Measurements from ENCODE around the gene ESR2. TPM values are rescaled to one million over a fixed set of nuclear protein-coding genes. Genes with fewer than 3 reads are reported as not detected.

ESR2 gene
- total RNA-seq, 4 donors from 2014 or later, result 0.59 to 2.4 (median 1.5) TPM

- H3K4me1 ChIP-seq, result no peaks in the 10 kb centered on the region
- no peak overlapping the region for H3K27ac ChIP-seq
- no peaks in the 10 kb centered on the region for H3K9me3 ChIP-seq
- H3K27me3 ChIP-seq, result no peaks in the 10 kb centered on the region
- TF ChIP-seq EP300 (IDR thresholded peaks at IDR 0.05) (no peak), POLR2A (IDR thresholded peaks at IDR 0.05) (no peak), CTCF (IDR thresholded peaks at IDR 0.05) (no peak)
- WGBS, 2 donors, result 94 to 95% methylated on average over 1 of the region's 1 CpG
- no peak overlapping the region for H3K4me3 ChIP-seq
- no peak for DNase-seq (ENCODE audit: low spot score in 2 of 2)
- no peaks in the 10 kb centered on the region for H3K36me3 ChIP-seq
Observed at GRCh38 chr14:64265222-64265621, 28.9 kb downstream of the ESR2 start.

- no peak overlapping the region for H3K27ac ChIP-seq
- TF ChIP-seq CTCF (IDR thresholded peaks at IDR 0.05) (no peak), POLR2A (IDR thresholded peaks at IDR 0.05) (no peak), EP300 (IDR thresholded peaks at IDR 0.05) (no peak)
- no peaks in the 10 kb centered on the region for H3K27me3 ChIP-seq
- no peaks in the 10 kb centered on the region for H3K36me3 ChIP-seq
- H3K9me3 ChIP-seq, result no peaks in the 10 kb centered on the region
- H3K4me3 ChIP-seq, result no peak overlapping the region
- DNase-seq (ENCODE audit: low spot score in 2 of 2), result no peak
- 91 to 98% methylated on average over 21 of the region's 21 CpGs for WGBS, 2 donors
- H3K4me1 ChIP-seq, result no peaks in the 10 kb centered on the region
Observed at GRCh38 chr14:64260418-64260817, 33.8 kb downstream of the ESR2 start.

- no peak for TF ChIP-seq CTCF (IDR thresholded peaks at IDR 0.05)
- TF ChIP-seq EP300 (IDR thresholded peaks at IDR 0.05), result no peak
- no peak for TF ChIP-seq POLR2A (IDR thresholded peaks at IDR 0.05)
- Histone ChIP-seq H3K4me1 (no peaks in the 10 kb centered on the region), H3K9me3 (no peaks in the 10 kb centered on the region), H3K27me3 (no peaks in the 10 kb centered on the region), H3K27ac (no peak overlapping the region), H3K4me3 (no peak overlapping the region), H3K36me3 (no peaks in the 10 kb centered on the region)
- no peak for DNase-seq (ENCODE audit: low spot score in 2 of 2)
- WGBS, 2 donors, result 92 to 95% methylated on average over 1 of the region's 1 CpG
Observed at GRCh38 chr14:64255756-64256155, 38.4 kb downstream of the ESR2 start.

GRCh38 chr14:64253672-64254071, 40.5 kb downstream of the ESR2 start:
- DNase-seq (ENCODE audit: low spot score in 2 of 2), result no peak
- Histone ChIP-seq H3K4me1 (no peaks in the 10 kb centered on the region), H3K4me3 (no peak overlapping the region), H3K27me3 (no peaks in the 10 kb centered on the region), H3K36me3 (no peaks in the 10 kb centered on the region), H3K27ac (no peak overlapping the region), H3K9me3 (no peaks in the 10 kb centered on the region)
- TF ChIP-seq CTCF (IDR thresholded peaks at IDR 0.05) (no peak), EP300 (IDR thresholded peaks at IDR 0.05) (no peak), POLR2A (IDR thresholded peaks at IDR 0.05) (no peak)
- WGBS, 2 donors, result 82 to 83% methylated on average over 3 of the region's 3 CpGs

GRCh38 chr14:64249363-64249762, 44.8 kb downstream of the ESR2 start:
- H3K4me1 ChIP-seq, result no peaks in the 10 kb centered on the region
- TF ChIP-seq EP300 (IDR thresholded peaks at IDR 0.05) (no peak), POLR2A (IDR thresholded peaks at IDR 0.05) (no peak), CTCF (IDR thresholded peaks at IDR 0.05) (no peak)
- H3K27ac ChIP-seq, result no peak overlapping the region
- WGBS, 2 donors, result 29 to 37% methylated on average over 7 of the region's 7 CpGs
- H3K4me3 ChIP-seq, result no peak overlapping the region
- no peaks in the 10 kb centered on the region for H3K9me3 ChIP-seq
- no peak for DNase-seq (ENCODE audit: low spot score in 2 of 2)
- H3K27me3 ChIP-seq, result no peaks in the 10 kb centered on the region
- H3K36me3 ChIP-seq, result no peaks in the 10 kb centered on the region
